Endodermal cell (in vitro differentiated cells): ENCODE results near the gene RUNDC3A. TPM values are rescaled to one million over a fixed set of nuclear protein-coding genes. Genes with fewer than 3 reads are reported as not detected.
"Not testable (repeated sequence)": the region's sequence is repeated elsewhere in the genome, so short reads cannot be mapped to it uniquely, and the experiment has no call there.

Source experiments
- DNase-seq: peaks from one replicate; pipeline ENCODE4 v3.0.0-alpha.2; 2017
- H3K27ac ChIP-seq: 2 replicates; pipeline ENCODE4 v1.5.1; 2013; ENCODE audit warnings: mild to moderate bottlenecking, low read depth, low read length, moderate library complexity
- H3K27me3 ChIP-seq: 2 replicates; pipeline ENCODE4 v1.6.1; 2013; ENCODE audit warnings: mild to moderate bottlenecking, low read length, moderate library complexity; ENCODE audit not compliant: insufficient read depth, control insufficient read depth, poor library complexity, severe bottlenecking
- H3K36me3 ChIP-seq: 2 replicates; pipeline ENCODE4 v1.7.0; 2013; ENCODE audit warnings: mild to moderate bottlenecking, low read length, moderate library complexity; ENCODE audit not compliant: control insufficient read depth, insufficient read depth
- H3K4me1 ChIP-seq: one replicate; pipeline ENCODE4 v1.7.0; 2013; ENCODE audit warnings: low read length; ENCODE audit not compliant: control insufficient read depth, insufficient read depth
- H3K4me3 ChIP-seq: 2 replicates; pipeline ENCODE4 v1.5.1; 2013; ENCODE audit warnings: mild to moderate bottlenecking, low read length, moderate library complexity
- H3K9ac ChIP-seq: 2 replicates; pipeline ENCODE4 v1.6.1; 2013; ENCODE audit warnings: mild to moderate bottlenecking, low read length, moderate library complexity; ENCODE audit not compliant: poor library complexity, severe bottlenecking; ENCODE audit errors: extremely low read depth
- H3K9me3 ChIP-seq: 2 replicates; pipeline ENCODE4 v1.6.1; 2013; ENCODE audit warnings: mild to moderate bottlenecking, low read length, moderate library complexity; ENCODE audit not compliant: control insufficient read depth
- H3K27ac Mint-ChIP-seq: 2 replicates; pipeline ENCODE4 v1.8.0; 2020; ENCODE audit warnings: mixed read lengths
- H3K27me3 Mint-ChIP-seq: 2 replicates; pipeline ENCODE4 v1.8.0; 2021; ENCODE audit warnings: mild to moderate bottlenecking, mixed read lengths; ENCODE audit not compliant: insufficient read depth
- H3K36me3 Mint-ChIP-seq: 2 replicates; pipeline ENCODE4 v1.8.0; 2020; ENCODE audit warnings: low read depth, mixed read lengths
- H3K4me1 Mint-ChIP-seq: 2 replicates; pipeline ENCODE4 v1.8.0; 2020; ENCODE audit warnings: mixed read lengths
- H3K4me3 Mint-ChIP-seq: 2 replicates; pipeline ENCODE4 v1.8.0; 2020; ENCODE audit warnings: mild to moderate bottlenecking, moderate library complexity, mixed read lengths
- H3K9me3 Mint-ChIP-seq: 2 replicates; pipeline ENCODE4 v1.8.0; 2020; ENCODE audit warnings: mild to moderate bottlenecking, mixed read lengths
- CTCF ChIP-seq: fragments of 200-600 bp; sonication (generic); conservative IDR thresholded peaks from 2 replicates; pipeline ENCODE4 v1.5.0; 2021; ENCODE audit warnings: antibody characterized with exemption, mild to moderate bottlenecking
- WGBS, 2 experiments: methylation state at CpG; one replicate each; pipeline versions ENCODE4 v1.1.5 to v1.1.7; 2013; ENCODE audit warnings: missing lambda C conversion rate in 2 of 2, mixed read lengths in 1 of 2; ENCODE audit not compliant: insufficient coverage in 1 of 2, insufficient read length in 1 of 2; 5-methylcytosine and 5-hydroxymethylcytosine counted together
- total RNA-seq, 2 donors: library from RNA; stranded (reverse); fragmentation: NEBNext Ultra II Directional in 1 of 2; extraction: Animal tissue kit (Norgen Biotek cat#: 25700) in 1 of 2; gene quantifications; 2 replicates in 1 of 2; 3 replicates in 1 of 2; pipeline ENCODE4 v1.2.1, GENCODE V29; 2021

Gene RUNDC3A
- total RNA-seq, 2 donors from 2014 or later: 1.0 to 2.1 TPM

GRCh38 chr17:44363613-44364159, 55.3 kb downstream of the RUNDC3A start, which contains the start of gene FAM171A2:
Gene FAM171A2, minus strand, starts transcription at chr17:44363853. Its CDS starts 139 bp downstream, at chr17:44363714.
- H3K27me3 Mint-ChIP-seq: peaks cover 36% of the 10 kb centered on the region
- H3K9me3 Mint-ChIP-seq: peaks cover 2% of the 10 kb centered on the region
- DNase-seq: peak; percentile 93
- peak within 1 kb of the TSS; percentile 79 for H3K27ac Mint-ChIP-seq
- Histone ChIP-seq H3K27me3 (peaks cover 5% of the 10 kb centered on the region), H3K9ac (peak within 1 kb of the TSS; percentile 87), H3K9me3 (peaks cover 5% of the 10 kb centered on the region), H3K4me1 (peaks cover 20% of the 10 kb centered on the region), H3K27ac (peak within 1 kb of the TSS; percentile 57), H3K4me3 (peak within 1 kb of the TSS; percentile 87), H3K36me3 (peaks cover 14% of the 10 kb centered on the region)
- peaks cover 11% of the 10 kb centered on the region for H3K36me3 Mint-ChIP-seq
- H3K4me1 Mint-ChIP-seq: peaks cover 16% of the 10 kb centered on the region
- WGBS, 2 experiments: 1 to 80% methylated on average over 1 to 58 of the region's 63 CpGs
- peak; percentile 94 for TF ChIP-seq CTCF
- peak within 1 kb of the TSS; percentile 73 for H3K4me3 Mint-ChIP-seq

GRCh38 chr17:44365051-44365450, 56.6 kb downstream of the RUNDC3A start:
- H3K27me3 Mint-ChIP-seq: peaks cover 39% of the 10 kb centered on the region
- peaks cover 20% of the 10 kb centered on the region for H3K4me1 ChIP-seq
- H3K36me3 ChIP-seq, H3K27me3 ChIP-seq, H3K36me3 Mint-ChIP-seq, DNase-seq, H3K9me3 ChIP-seq, H3K27ac ChIP-seq, H3K27ac Mint-ChIP-seq, H3K4me3 ChIP-seq, H3K9ac ChIP-seq: not testable (repeated sequence)
- peaks cover 16% of the 10 kb centered on the region for H3K4me1 Mint-ChIP-seq
- H3K9me3 Mint-ChIP-seq: peaks cover 11% of the 10 kb centered on the region
- peak overlapping the region; percentile 73 for H3K4me3 Mint-ChIP-seq
- 91 to 93% methylated on average over 4 to 5 of the region's 5 CpGs for WGBS, 2 experiments

- H3K27me3 ChIP-seq: peaks cover 5% of the 10 kb centered on the region
- no peak for DNase-seq
- no peak overlapping the region for H3K27ac Mint-ChIP-seq
- H3K36me3 ChIP-seq: no peaks in the 10 kb centered on the region
- H3K36me3 Mint-ChIP-seq: no peaks in the 10 kb centered on the region
- no peak overlapping the region for H3K4me3 Mint-ChIP-seq
- no peak overlapping the region for H3K27ac ChIP-seq
- peaks cover 5% of the 10 kb centered on the region for H3K9me3 ChIP-seq
- peaks cover 11% of the 10 kb centered on the region for H3K9me3 Mint-ChIP-seq
- H3K4me3 ChIP-seq: no peak overlapping the region
- H3K27me3 Mint-ChIP-seq: peaks cover 45% of the 10 kb centered on the region
- WGBS, 2 experiments: 94 to 98% methylated on average over 6 to 7 of the region's 7 CpGs
- peaks cover 6% of the 10 kb centered on the region for H3K4me1 ChIP-seq
- peaks cover 2% of the 10 kb centered on the region for H3K4me1 Mint-ChIP-seq
- H3K9ac ChIP-seq: no peak overlapping the region
- TF ChIP-seq CTCF: no peak
Observed at GRCh38 chr17:44367231-44367979, 59.0 kb downstream of the RUNDC3A start.

Other genes with a start within 250 kb of the RUNDC3A start
- 100 to 1,000 TPM in 1 of 2 donors, 10 to 100 TPM in 1; 97.7 to 102 TPM for gene LSM12, start 241.9 kb upstream of the RUNDC3A start, total RNA-seq
- 100 to 1,000 TPM in 1 of 2 donors, 10 to 100 TPM in 1; 88.8 to 129 TPM for gene G6PC3, start 237.9 kb upstream of the RUNDC3A start, total RNA-seq
- gene HDAC5, start 185.0 kb upstream of the RUNDC3A start, total RNA-seq: 10 to 100 TPM; 36.9 to 64.6 TPM
- gene HROB, start 166.7 kb upstream of the RUNDC3A start, total RNA-seq: 10 to 100 TPM; 20.9 to 23.4 TPM
- under 1 TPM in 1 of 2 donors, not detected in 1; 0.53 TPM for gene ASB16, start 137.9 kb upstream of the RUNDC3A start, total RNA-seq
- gene TMUB2, start 121.6 kb upstream of the RUNDC3A start, total RNA-seq: 10 to 100 TPM; 28.8 to 33.1 TPM
- gene ATXN7L3, start 108.7 kb upstream of the RUNDC3A start, total RNA-seq: 100 to 1,000 TPM; 118 to 144 TPM
- gene UBTF, start 88.9 kb upstream of the RUNDC3A start, total RNA-seq: 10 to 100 TPM; 62.0 to 89.9 TPM
- gene SLC4A1, start 40.5 kb upstream of the RUNDC3A start, total RNA-seq: under 1 TPM in 1 of 2 donors, not detected in 1; 0.04 TPM
- gene SLC25A39, start 16.2 kb downstream of the RUNDC3A start, total RNA-seq: 100 to 1,000 TPM; 191 to 201 TPM
- gene GRN, start 36.7 kb downstream of the RUNDC3A start, total RNA-seq: 100 to 1,000 TPM; 178 to 205 TPM
- gene FAM171A2, start 55.3 kb downstream of the RUNDC3A start, total RNA-seq: 10 to 100 TPM; 45.7 to 51.9 TPM
- 1 to 10 TPM; 5.2 to 8.5 TPM for gene ITGA2B, start 81.0 kb downstream of the RUNDC3A start, total RNA-seq
- gene GPATCH8, start 194.8 kb downstream of the RUNDC3A start, total RNA-seq: 10 to 100 TPM; 49.9 to 55.2 TPM
- gene FZD2, start 248.9 kb downstream of the RUNDC3A start, total RNA-seq: 10 to 100 TPM; 20.6 to 21.9 TPM